ENCODE measurements around the gene CDK5RAP2. TPM values are rescaled to one million over a fixed set of nuclear protein-coding genes. Genes with fewer than 3 reads are reported as not detected.
"Not testable (repeated sequence)": the region's sequence is repeated elsewhere in the genome, so short reads cannot be mapped to it uniquely, and the experiment has no call there.

Gene CDK5RAP2
- total RNA-seq, 2 donors from 2014 or later: 31.9 to 45.8 TPM

- no peak for TF ChIP-seq CTCF (IDR thresholded peaks at IDR 0.05)
- no peak overlapping the region for H3K4me3 ChIP-seq
- H3K4me1 ChIP-seq: no peaks in the 10 kb centered on the region
- no peaks in the 10 kb centered on the region for H3K9me3 ChIP-seq
- no peaks in the 10 kb centered on the region for H3K27me3 ChIP-seq
- DNase-seq: no peak
- intact Hi-C loops (cut with DNase I): no loop called here
- no peak overlapping the region for H3K27ac ChIP-seq
- no peak overlapping the region for H3K9ac ChIP-seq (ENCODE audit: low read depth in 2 of 2, low read length in 2 of 2)
- H3K36me3 ChIP-seq: peaks cover under 1% of the 10 kb centered on the region
Observed at GRCh38 chr9:120524038-120524437, 55.9 kb downstream of the CDK5RAP2 start.

GRCh38 chr9:120522558-120522957 lies 57.4 kb downstream of the CDK5RAP2 start:
- intact Hi-C loops (cut with DNase I): no loop called here
- no peak for TF ChIP-seq CTCF (IDR thresholded peaks at IDR 0.05)

GRCh38 chr9:120522032-120522431 lies 57.9 kb downstream of the CDK5RAP2 start:
- Histone ChIP-seq H3K4me1 (no peaks in the 10 kb centered on the region), H3K9me3 (no peaks in the 10 kb centered on the region), H3K27ac (no peak overlapping the region), H3K27me3 (no peaks in the 10 kb centered on the region), H3K9ac (ENCODE audit: low read depth in 2 of 2, low read length in 2 of 2) (no peak overlapping the region), H3K36me3 (no peaks in the 10 kb centered on the region), H3K4me3 (no peak overlapping the region)
- TF ChIP-seq CTCF (IDR thresholded peaks at IDR 0.05): no peak
- no peak for DNase-seq
- intact Hi-C loops (cut with DNase I): no loop called here

More at GRCh38 chr9:120522558-120522957, 57.4 kb downstream of the CDK5RAP2 start:
- Histone ChIP-seq H3K27ac (no peak overlapping the region), H3K27me3 (no peaks in the 10 kb centered on the region), H3K9me3 (no peaks in the 10 kb centered on the region), H3K4me3 (no peak overlapping the region), H3K4me1 (no peaks in the 10 kb centered on the region), H3K9ac (ENCODE audit: low read depth in 2 of 2, low read length in 2 of 2) (no peak overlapping the region), H3K36me3 (no peaks in the 10 kb centered on the region)
- DNase-seq: no peak

DNA sequence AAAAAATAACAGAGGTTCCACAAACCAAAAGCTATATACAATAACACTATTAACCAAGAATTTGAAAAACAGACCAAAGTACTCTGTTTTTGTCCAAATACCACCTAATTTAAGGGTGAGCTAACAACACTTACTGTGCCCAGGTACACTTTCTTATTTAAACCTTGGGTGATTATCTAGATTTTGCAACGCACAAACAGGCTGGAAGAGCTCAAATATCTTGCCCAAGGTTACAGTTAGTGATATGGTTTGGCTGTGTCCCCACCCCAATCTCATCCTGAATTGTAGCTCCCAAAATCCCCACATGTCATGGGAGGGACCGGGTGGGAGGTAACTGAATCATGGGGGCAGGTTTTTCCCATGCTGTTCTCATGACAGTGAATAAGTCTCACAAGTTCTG lies 58.9 kb downstream of the CDK5RAP2 start:
- Histone ChIP-seq H3K9me3 (no peaks in the 10 kb centered on the region), H3K36me3 (no peaks in the 10 kb centered on the region), H3K4me1 (no peaks in the 10 kb centered on the region), H3K4me3 (no peak overlapping the region), H3K27ac (no peak overlapping the region), H3K27me3 (no peaks in the 10 kb centered on the region), H3K9ac (ENCODE audit: low read depth in 2 of 2, low read length in 2 of 2) (no peak overlapping the region)
- no peak for DNase-seq
- intact Hi-C loops (cut with DNase I): no loop called here
- no peak for TF ChIP-seq CTCF (IDR thresholded peaks at IDR 0.05)

DNA sequence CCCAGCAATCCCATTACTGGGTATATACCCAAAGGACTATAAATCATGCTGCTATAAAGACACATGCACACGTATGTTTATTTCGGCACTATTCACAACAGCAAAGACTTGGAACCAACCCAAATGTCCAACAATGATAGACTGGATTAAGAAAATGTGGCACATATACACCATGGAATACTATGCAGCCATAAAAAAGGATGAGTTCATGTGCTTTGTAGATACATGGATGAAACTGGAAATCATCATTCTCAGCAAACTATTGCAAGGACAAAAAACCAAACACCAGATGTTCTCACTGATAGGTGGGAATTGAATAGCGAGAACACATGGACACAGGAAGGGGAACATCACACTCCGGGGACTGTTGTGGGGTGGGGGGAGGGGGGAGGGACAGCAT lies 64.0 kb downstream of the CDK5RAP2 start:
- H3K4me1 ChIP-seq; H3K4me3 ChIP-seq; H3K9ac ChIP-seq (ENCODE audit: low read depth in 2 of 2, low read length in 2 of 2); H3K36me3 ChIP-seq; H3K27ac ChIP-seq; DNase-seq; intact Hi-C loops (cut with DNase I); H3K9me3 ChIP-seq; H3K27me3 ChIP-seq: not testable (repeated sequence)

GRCh38 chr9:120515481-120515880 lies 64.5 kb downstream of the CDK5RAP2 start:
- H3K27ac ChIP-seq; H3K36me3 ChIP-seq; H3K9me3 ChIP-seq; DNase-seq; H3K4me1 ChIP-seq; intact Hi-C loops (cut with DNase I); H3K27me3 ChIP-seq; H3K4me3 ChIP-seq; H3K9ac ChIP-seq (ENCODE audit: low read depth in 2 of 2, low read length in 2 of 2): not testable (repeated sequence)

GRCh38 chr9:120514405-120514804 lies 65.6 kb downstream of the CDK5RAP2 start:
- intact Hi-C loops (cut with DNase I): no loop called here
- Histone ChIP-seq H3K9ac (ENCODE audit: low read depth in 2 of 2, low read length in 2 of 2) (no peak overlapping the region), H3K36me3 (peaks cover 4% of the 10 kb centered on the region), H3K27me3 (no peaks in the 10 kb centered on the region), H3K27ac (no peak overlapping the region), H3K4me3 (no peak overlapping the region), H3K4me1 (no peaks in the 10 kb centered on the region), H3K9me3 (no peaks in the 10 kb centered on the region)
- TF ChIP-seq CTCF (IDR thresholded peaks at IDR 0.05): no peak
- DNase-seq: no peak
